GM03348 (cell line): ENCODE data around the gene FNBP1.
A peak's percentile ranks its signal among the peaks of the same experiment; 100 is the strongest.

Experiments
- DNase-seq: peaks from one replicate; pipeline ENCODE4 v3.0.0; 2012; ENCODE audit warnings: low spot score

FNBP1 gene

GRCh38 chr9:129854588-129855110, 188.3 kb downstream of the FNBP1 start:
- no peak for DNase-seq

- DNase-seq, result no peak
Observed at GRCh38 chr9:129853614-129854013, 189.4 kb downstream of the FNBP1 start.

GRCh38 chr9:129852579-129852978, 190.4 kb downstream of the FNBP1 start:
- no peak for DNase-seq

- DNase-seq, result no peak
Observed at GRCh38 chr9:129851821-129852220, 191.2 kb downstream of the FNBP1 start.

- DNase-seq, result no peak
Observed at GRCh38 chr9:129850821-129851550, 192.0 kb downstream of the FNBP1 start.

GRCh38 chr9:129849901-129850300, 193.1 kb downstream of the FNBP1 start:
- DNase-seq, result no peak

- DNase-seq, result no peak
Observed at GRCh38 chr9:129848712-129849441, 194.1 kb downstream of the FNBP1 start.

- no peak for DNase-seq
Observed at GRCh38 chr9:129845373-129845772, 197.6 kb downstream of the FNBP1 start.

- DNase-seq, result no peak
Observed at GRCh38 chr9:129841071-129841470, 201.9 kb downstream of the FNBP1 start.

- no peak for DNase-seq
Observed at GRCh38 chr9:129840034-129840433, 203.0 kb downstream of the FNBP1 start.

GRCh38 chr9:129839324-129840023, 203.5 kb downstream of the FNBP1 start:
- no peak for DNase-seq

- peak; percentile 82 for DNase-seq
Observed at GRCh38 chr9:129838707-129839259, 204.2 kb downstream of the FNBP1 start.
